Upper lobe of left lung (tissue), 4 donors: ENCODE results near the gene CCDC92.

Source experiments
- EP300 ChIP-seq, 4 donors: sonication (generic); formaldehyde crosslinking; IDR thresholded peaks; one replicate each; pipeline ENCODE4 v1.5.1; 2017; ENCODE audit warnings: antibody characterized with exemption in 4 of 4, control low read depth in 2 of 4
- POLR2AphosphoS5 ChIP-seq, 2 donors: sonication (generic); formaldehyde crosslinking; IDR thresholded peaks; one replicate each; pipeline ENCODE4 v1.5.1; 2017; ENCODE audit warnings: antibody characterized with exemption in 2 of 2
- TF ChIP-seq, protein P1 (sequence below), 6 experiments: fragments of 450-650 bp in 4 of 6; fragments of 200-600 bp in 2 of 6; sonication (generic) in 2 of 6; IDR thresholded peaks; one replicate each; pipeline ENCODE4 v1.5.1; 2016 to 2019; ENCODE audit warnings: antibody characterized with exemption in 6 of 6

DNA sequence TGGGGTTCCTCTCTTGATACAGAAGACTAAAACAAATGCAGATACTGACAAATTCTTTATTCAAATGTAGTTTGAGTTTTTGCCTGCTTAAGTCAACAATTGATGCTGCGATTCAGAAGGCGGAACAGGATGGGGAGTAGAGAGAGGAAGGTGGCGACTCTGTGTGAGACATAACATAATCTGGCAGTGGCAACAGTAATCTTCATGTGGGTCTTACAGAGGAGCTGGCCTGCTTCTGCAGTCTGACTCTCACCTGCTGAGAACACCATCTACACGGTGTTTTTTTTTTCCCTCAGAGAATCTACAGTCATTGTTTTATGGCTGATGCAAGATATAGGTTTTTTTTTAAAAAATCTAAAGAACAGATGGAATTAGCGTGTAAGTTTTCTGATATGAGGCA is 10.1 kb downstream of the CCDC92 start:
- TF ChIP-seq, protein P1, sequence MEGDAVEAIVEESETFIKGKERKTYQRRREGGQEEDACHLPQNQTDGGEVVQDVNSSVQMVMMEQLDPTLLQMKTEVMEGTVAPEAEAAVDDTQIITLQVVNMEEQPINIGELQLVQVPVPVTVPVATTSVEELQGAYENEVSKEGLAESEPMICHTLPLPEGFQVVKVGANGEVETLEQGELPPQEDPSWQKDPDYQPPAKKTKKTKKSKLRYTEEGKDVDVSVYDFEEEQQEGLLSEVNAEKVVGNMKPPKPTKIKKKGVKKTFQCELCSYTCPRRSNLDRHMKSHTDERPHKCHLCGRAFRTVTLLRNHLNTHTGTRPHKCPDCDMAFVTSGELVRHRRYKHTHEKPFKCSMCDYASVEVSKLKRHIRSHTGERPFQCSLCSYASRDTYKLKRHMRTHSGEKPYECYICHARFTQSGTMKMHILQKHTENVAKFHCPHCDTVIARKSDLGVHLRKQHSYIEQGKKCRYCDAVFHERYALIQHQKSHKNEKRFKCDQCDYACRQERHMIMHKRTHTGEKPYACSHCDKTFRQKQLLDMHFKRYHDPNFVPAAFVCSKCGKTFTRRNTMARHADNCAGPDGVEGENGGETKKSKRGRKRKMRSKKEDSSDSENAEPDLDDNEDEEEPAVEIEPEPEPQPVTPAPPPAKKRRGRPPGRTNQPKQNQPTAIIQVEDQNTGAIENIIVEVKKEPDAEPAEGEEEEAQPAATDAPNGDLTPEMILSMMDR (IDR thresholded peaks at IDR 0.05) = no peak
- TF ChIP-seq POLR2AphosphoS5 (IDR thresholded peaks at IDR 0.05) = no peak
- no peak for TF ChIP-seq EP300 (IDR thresholded peaks at IDR 0.05)
